UCSD-AML1 (cell line): ENCODE data around the gene GRM4.
A peak's percentile ranks its signal among the peaks of the same experiment; 100 is the strongest.

Experiments
- DNase-seq: peaks from one replicate; lab custom pipeline; 2025; ENCODE audit not compliant: unreplicated experiment; lab: John Stamatoyannopoulos, UW

The GRM4 gene

DNA sequence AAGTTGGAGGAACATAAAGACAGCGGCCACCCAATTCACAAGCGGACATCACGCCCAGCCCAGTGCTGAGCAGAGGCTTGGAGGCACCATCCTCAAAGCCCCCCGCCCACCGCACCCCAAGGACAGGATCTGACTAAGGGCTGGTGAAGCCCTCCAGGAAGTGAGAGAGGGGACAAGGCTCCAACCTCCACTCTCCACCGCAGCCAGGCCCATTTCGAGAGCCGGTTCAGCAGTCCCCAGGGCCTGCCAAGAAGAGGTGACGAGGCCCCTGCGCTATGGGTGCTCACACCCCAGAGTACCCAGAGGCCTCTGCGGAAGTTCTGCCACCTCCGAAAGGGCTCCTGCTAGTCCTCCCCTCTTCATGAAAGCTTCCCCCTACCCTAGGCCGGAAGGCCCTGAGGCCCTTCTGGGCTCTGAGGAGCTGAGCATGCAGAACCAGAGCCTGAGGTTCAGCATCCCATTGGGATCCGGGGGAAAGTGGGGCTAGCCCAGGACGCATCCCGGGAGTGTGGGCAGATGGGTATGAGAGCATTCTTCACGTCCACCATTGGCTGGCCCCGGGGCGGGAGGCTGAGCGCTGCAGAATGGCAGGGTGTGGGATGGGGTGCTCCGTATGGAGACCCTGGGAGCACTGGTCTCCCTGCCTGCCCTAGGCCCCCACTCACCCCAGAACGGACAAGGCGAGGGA, 2.5 kb downstream of the GRM4 start:
- no peak for DNase-seq

DNA sequence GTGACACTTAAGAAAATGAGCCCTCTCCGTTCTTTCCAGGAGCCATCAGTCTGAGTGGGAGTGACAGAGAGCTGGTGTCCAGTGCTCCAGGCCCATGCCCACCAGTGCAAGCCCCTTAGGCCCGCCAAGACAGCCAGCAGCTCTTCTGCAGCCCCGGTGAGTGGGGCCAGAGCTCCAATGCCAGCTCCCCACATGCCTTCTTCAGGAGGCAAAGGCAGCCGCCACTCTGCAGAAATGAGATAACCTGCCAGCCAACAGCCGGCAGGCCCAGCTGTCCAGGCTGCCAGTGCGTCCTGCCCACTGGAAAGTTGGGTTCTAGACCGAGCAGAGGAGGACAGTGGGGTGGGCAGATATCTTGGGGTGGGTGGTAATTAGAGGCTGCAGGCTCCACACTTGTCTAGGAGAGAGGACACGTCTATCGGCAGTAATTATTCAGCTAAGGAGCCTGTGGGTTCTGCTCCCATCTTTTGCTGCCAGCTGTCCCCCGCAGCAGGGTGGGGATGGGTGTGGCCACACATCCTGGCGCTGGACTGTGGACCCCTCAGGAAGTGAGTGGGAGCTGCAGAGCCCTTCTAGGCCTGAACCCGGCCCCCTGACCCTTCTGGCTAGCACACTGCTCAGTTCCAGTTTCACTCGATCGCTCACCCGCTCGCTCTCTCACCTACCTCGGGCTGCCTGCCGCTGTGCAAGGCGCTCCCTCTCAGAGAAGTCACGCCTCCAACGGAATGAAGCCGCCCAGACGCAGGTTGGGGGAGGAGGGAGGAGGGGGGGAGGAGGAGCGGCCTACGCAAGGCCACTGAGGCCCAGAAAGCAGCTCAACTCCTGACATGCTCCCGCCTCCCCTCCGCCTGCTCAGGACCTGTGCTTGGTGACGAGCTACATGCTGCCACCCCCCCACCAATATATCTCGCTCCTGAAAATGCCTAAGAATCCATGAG, 3.6 kb downstream of the GRM4 start:
- DNase-seq = no peak

DNA sequence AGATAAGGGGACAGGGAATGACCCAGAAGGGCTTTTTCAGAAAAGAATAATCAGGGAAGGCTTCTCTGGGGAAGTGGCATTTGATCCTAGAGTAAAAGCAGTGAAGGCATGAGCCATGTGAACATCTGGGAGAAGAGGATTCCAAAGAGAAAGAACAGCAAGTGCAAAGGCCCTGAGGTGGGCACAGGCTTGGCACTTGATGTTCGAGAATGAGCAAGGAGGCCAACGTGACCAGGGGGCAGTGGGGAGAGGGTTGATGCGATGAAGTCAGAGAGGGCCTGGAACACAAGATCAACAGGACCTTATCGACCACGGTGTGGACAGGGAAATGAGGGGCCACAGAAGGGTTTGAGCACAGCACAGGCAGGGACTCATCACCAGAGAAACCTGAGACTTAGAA, 5.8 kb downstream of the GRM4 start:
- no peak for DNase-seq

DNA sequence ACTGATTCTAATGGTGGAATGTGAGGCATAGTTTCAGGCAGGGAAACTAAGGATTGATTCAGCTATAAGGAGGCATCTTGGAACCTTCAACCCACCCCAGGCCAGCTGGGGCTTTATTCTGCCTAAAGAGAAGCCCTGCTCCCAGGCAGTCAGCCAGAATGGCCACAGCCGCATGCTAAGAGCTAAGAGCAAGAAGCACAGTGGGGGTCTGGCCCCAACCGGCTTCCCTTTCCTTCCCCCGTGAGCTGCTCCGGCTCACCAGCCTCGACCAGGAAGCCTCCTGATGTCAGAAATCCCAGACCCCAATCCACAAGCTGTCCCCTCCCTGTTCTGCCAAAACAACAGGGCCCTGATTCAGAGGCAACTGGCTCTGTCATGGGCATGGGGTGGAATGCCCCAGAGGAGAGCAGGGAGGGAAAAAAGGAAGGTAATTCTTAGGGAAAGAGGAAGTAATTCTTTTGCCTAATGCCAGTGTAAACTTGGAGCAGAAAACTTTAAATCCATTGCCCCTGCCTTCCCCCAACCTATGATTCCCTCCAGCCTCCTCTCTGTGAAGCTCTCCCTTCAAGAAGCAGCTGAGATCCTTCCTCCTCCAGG, 6.9 kb downstream of the GRM4 start:
- no peak for DNase-seq

DNA sequence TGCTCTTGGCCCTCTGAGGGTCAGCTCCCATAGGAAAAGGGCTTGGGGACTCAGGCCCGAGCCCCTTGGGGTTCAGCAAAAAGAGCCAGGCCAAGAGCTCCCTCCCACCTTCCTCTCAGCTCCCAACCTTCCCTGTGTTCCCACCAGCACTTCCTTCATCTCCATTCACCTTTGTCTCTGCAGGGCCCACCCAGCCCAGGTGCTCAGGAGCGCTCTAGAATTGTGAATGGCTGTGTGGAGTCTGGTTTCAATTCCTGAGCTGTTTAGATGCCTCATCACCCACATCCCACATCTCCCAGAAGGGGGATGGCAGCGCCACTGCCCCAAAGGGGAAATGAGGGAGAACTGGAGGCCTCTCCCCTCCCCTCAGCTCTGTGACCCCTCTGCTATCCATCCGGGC, 7.7 kb downstream of the GRM4 start:
- DNase-seq = no peak

DNA sequence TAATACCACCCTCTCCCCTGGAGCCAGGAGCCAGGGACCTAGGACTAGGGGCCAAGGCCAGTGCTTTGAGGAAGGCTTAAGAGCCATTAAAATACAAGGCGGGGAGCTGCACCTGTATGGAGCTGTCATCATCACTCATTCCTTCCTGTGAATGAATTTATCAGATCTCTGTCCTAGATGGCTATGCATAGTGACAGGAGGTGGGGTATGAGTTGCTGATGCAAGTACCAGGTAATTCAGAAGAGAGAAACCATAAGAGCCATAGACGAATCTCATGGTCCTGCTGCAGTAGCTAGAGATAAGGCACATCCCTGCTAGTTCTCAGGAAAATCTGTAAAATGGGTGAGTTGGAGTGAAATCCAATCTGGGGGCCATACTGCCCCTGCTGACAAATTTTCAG, 10.3 kb downstream of the GRM4 start:
- no peak for DNase-seq

DNA sequence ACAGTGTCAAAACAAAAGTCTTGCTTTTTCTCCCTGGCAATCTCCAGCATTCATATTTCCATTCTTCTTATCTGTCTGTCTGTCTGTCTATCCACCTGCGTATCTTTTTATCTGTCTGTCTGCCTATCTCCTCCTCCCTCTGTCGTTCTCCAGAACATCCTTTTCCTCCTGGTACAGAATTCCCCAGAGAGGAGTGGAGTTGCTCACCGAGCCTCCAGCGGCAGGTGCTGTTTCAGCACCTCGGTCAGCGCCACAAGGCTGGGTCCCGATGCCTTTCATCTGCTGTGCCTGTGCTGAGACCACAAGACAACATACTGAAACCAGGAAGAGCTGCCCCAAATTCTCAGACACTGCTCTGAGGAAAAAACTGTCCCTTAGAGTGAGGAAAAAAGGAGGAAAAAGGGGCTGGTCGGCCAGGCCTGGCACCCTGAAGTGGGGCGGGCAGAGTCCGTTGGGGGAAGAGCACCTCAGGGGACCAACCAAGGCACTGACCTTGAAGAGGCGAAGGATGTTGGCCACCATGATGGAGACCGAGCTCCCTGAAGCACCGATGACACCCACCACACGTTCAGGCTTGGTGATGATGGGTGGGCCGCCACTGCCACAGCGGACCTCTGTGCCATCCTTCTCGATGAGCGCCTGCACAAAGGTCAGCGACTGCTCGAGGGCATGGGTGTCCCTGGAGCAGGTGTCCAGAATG, 13.3 kb downstream of the GRM4 start:
- DNase-seq = peak; percentile 45

DNA sequence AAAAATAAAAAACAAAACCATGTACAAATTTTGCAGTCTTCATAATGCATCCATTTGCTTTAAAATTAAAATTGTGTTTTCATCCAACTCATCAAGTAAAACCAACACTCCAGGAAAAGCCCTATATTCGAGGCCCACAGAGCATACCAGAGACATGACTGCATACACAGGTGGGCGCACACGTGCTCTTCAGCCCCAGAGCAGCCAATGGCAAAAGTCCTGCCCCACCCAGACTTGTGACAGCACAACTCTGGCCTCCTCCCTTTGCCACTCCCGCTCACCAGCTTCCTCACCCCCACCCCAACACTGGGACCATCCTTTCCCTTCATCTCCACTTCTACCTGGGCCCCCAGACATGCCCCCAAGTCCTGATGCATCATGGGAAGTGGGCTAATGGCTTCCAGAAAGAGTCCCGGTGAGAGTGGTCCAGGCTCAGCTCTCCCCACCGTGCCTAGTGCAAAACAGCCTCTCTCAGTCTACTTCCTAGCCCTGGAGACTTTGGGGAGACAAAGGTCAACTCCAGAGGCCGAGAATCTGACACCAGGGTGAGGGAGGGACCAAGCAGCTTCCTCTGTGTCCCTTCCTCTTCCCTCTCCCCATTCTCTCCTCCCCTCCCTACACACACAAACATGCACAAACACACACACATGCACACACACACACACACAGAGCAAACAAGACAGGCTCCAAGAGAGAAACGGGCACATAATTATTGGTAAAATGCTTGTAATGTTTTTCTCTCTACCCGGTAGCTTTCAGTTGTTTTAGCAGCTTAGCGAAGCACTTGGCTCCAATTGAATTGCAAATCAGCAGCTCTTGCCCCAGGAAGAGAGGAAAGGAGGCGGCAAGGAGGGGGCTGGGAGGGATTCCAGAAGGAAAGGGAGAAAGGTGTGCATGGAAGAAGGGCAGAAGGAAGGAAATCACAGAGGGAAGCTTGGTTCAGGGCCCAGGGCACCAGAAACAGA, 14.3 kb downstream of the GRM4 start:
- DNase-seq = no peak

DNA sequence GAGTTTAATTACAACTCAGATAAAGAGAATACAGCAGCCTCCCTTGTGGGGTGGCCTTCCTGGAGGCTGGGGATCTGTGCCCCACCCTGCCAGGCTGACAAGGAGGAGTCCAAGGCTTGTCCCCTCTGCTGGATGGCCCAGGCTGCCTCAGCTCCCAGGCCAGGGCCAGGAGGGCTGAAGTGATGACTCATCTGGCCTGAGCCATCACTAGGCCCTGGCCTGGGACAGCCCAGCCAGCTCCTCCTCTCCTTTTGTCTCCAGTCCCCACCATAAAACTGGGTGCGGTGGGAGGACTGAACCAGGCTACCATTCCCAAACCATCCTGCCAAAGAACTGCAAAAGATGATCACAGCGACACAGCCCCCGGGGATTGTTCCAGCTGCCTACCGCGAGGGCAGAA, 15.0 kb downstream of the GRM4 start:
- no peak for DNase-seq

DNA sequence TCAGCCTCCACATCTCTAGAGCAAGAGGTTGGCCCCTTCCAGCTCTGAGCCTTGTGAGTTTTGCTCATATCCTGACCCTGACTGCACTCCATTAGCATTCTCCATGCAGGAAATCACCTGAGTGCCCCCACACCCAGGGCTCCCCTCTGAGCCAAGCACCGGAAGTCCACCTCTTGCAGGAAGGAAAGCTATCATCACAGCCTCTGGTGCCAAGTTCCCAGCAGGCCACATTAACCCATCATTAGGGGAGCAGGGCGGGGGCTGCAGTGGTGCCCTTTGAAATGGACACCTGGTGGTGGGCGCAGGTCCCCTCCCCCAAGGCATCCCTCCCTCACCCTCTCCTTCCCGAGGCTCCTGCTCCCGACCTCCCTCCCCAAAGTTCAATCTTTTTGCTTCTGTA, 16.1 kb downstream of the GRM4 start:
- DNase-seq = no peak

DNA sequence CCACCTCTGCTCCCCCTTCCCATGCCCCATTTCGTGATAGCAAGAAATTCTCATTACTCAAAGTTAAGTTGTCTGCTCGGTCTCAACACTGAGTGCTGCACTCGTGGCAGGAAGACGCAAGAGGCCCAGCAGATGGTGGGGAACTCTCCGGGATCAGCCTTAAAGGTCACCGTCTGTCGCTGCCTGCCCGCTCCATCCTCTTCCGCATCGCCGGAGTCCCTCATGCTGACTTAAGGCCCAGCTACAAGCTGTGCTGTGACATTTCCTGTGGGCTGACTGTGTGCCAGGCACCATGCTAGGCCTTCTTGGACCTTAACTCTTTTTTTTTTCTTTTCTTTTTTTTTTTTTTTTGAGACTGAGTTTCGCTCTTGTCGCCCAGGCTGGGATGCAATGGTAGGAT, 17.8 kb downstream of the GRM4 start:
- DNase-seq = no peak

DNA sequence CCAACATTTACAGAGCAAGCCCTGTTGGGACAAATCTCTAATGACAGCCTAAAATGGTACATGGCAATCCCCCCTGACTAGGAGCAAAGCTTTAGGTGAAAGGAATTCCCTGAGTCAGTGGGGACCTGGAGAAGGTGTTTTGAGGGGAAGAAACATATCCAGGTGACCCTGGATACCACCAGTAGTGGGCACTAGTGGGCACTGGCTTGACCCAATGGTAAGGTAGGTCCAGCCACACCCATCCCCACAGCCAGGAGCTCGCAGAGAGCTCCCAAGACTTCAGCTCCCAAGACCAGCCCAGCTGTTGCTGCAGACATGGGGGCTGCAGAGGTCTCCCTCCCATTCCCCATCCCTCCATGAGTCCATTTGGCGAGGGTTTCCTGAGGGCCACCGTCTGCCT, 19.5 kb downstream of the GRM4 start:
- DNase-seq = no peak

DNA sequence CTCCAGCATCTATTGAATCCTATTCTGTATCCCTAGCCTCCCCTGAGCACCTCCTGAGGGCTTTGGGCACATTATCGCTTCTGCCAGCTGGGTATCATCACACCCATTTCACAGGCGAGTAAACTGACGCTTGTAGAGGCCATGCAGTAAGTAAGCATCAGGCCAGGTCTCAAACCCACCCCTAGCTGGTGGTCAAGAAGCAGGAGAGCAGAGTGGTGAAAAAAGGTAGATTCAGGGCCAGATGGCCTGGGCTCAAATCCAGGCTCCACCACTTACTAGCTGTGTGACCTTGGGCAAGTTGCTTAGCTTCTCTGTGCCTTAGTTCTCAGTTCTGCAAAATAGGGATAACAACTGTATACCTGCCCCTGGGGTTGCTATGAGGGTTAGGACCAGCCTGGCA, 19.9 kb downstream of the GRM4 start:
- DNase-seq = no peak

DNA sequence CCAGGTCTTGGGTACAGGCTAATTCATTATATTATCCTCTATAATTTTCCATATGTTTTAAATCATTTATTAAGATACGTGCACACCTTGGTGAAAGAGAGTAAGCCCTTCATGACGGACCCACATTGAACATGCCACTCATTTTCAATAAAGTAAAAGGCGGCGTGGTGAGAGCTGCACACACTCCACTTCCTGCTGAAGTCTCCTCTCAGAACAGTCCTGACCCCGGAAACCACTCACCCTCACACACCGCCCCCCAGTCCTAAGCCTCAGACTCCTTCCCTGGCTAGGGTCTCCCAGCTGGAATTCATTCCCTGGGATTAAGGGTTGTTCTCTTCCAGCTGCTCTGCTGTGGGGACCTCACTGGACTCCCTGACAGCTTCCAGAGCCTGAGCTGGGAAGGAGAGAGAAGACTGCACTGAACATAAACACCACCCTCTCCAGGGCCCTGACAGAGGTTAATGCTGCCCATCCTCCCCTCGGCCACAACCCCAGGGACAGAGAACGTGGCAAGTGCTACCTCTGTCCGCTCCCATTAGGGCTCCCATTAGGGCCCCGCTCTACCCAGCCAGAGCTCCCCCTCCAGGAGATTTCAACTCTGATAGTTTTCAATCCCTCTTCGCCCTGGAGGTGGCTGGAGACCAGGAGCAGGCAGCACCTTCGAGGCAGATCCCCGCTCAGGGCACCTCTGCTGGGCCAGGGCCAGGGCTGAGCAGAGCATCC, 24.8 kb downstream of the GRM4 start:
- no peak for DNase-seq

DNA sequence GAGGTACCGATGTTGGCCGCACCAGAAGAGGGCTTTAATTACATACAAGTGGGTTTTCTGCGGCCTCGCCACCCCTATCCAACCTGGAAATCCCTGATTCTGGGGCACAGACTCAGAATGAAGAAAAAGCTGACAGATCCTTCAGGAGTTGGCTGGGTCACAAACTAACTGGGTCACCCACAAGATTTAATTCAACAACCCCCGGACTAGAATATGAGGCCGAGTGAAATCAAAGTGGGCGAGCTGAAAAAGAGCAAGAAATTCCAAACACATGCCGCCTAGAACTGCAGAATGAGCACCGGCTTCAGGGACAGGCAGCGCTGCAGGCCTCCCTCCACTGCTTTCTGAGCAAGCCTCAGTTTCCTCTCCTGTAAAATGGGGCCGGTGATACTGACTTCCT, 30.0 kb downstream of the GRM4 start:
- DNase-seq = no peak

DNA sequence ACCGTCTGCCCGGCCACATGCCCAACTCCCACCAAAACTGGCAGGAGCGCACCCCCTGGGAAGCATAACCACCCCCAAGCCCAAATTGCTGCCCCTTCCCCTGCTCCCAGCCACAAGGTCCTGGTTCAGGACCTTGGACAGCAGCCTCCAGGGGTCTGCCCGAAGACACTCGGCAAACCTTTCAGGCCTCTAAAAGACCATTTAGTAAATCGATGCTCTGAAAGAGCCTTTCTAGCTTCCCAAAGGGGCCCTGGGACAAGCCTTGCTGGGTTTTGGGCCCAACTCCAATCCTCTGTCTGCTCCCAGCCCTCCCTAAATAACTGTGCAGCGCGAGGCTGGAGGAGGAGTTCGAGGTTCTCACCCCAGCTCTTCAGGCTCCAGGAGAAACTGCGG, 30.5 kb downstream of the GRM4 start:
- DNase-seq = peak; percentile 23

DNA sequence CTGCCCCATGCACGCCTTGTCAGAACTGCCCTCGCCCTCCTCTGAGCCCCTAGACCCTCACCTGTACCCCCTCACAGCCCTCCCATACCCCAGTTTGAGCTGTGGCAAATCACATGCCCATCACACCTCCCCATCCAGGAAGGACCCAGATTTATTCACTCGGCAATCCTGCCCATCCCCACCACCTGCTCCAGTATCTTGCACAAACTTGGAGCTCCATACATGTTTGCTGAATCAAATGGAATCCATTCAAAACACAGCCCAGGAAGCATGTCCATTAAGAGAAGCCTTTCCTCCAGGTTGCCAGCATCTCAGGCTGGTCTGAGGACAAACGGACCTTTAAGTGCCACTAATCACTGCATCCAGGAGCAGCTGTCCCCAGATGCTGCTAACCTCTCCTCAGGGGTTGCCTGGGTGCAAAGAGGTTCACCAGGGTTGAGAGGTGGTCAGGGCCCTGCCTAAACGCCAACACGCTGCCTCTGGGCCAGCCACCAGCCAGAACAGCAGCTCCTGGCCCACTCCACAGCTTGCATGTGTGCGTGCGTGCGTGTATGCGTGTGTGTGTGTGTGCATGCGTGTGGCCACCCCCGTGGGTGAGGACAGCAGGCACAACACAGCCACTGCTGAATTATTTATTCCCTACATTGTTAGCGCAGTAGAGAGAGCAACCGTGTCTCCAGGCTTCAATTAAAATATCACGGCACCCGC, 31.0 kb downstream of the GRM4 start:
- DNase-seq = no peak

DNA sequence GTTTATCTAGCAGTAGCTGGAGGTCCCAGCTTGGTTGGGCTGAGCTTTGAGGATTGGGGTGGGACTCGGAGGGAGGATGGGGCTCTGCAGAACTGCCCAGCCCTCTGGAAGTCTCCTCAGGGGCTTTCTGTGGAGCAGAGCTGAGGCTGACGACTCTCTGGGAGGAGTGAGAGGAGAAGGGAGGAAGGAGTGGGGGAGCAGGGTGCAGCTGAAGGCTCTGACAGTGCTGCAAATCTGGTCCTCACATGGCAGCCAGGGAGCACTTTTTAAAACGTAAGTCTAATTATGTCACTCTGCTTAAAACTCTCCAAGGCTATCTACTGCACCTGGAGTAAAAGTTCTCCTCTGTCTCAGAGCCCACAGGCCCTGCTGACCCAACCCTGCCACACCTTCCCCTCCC, 32.4 kb downstream of the GRM4 start:
- no peak for DNase-seq

DNA sequence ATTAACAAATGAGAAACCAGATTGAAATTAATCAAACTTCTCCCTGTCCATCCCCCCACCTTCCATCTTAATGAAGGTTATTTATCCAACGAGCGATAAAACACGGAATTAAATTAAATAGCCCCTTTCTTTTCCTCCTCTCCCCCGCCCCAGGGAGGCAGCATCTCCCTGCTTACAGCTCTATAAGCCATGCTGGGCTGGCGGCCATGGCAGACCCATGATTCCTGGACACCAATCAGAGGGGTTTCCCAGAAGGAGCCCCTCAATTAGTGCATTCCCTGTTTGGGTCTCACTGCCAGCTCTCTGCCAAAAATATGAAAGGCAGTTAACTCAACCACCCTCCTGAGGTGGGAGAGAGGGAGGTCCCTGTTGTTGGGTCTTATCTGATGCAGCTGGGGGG, 33.8 kb downstream of the GRM4 start:
- DNase-seq = no peak
